ENCODE measurements around the gene C1orf116.

Gene C1orf116

DNA sequence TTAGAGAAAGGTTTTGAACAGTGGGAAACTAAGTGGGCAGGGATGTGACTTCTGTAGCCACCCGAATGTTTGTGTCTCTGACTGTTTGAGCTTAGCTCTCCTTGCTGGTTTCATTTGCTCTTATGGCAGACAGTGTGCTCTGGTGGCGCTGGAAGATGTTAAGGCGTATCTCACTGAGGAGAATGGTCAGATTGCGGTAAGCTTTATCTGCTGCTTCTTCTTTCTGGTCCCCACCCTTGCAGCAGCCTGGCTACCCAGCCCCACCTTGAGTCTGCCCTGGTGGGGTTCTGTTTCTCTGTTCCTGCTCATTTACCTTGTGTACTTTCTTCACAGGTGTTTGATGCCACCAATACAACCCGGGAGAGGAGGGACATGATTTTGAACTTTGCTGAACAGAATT is 30.5 kb upstream of the C1orf116 start:
- Histone ChIP-seq H3K27me3 (ENCODE audit: insufficient read depth, poor library complexity, severe bottlenecking) (no peaks in the 10 kb centered on the region), H3K4me3 (replicated peaks; ENCODE audit: insufficient read depth, low read length) (no peak overlapping the region), H3K27ac (replicated peaks) (no peak overlapping the region)
- no peak for DNase-seq (ENCODE audit: low read depth in 1 of 2, low spot score in 1 of 2)
- TF ChIP-seq SPI1 (IDR thresholded peaks at IDR 0.05; ENCODE audit: borderline replicate concordance, low read depth) (no peak), REST (IDR thresholded peaks at IDR 0.05; ENCODE audit: insufficient replicate concordance, low read depth) (no peak), POLR2AphosphoS5 (IDR thresholded peaks at IDR 0.05; ENCODE audit: low read depth) (no peak), GABPA (IDR thresholded peaks at IDR 0.05; ENCODE audit: low read depth) (no peak)
- TF ChIP-seq, protein P1, sequence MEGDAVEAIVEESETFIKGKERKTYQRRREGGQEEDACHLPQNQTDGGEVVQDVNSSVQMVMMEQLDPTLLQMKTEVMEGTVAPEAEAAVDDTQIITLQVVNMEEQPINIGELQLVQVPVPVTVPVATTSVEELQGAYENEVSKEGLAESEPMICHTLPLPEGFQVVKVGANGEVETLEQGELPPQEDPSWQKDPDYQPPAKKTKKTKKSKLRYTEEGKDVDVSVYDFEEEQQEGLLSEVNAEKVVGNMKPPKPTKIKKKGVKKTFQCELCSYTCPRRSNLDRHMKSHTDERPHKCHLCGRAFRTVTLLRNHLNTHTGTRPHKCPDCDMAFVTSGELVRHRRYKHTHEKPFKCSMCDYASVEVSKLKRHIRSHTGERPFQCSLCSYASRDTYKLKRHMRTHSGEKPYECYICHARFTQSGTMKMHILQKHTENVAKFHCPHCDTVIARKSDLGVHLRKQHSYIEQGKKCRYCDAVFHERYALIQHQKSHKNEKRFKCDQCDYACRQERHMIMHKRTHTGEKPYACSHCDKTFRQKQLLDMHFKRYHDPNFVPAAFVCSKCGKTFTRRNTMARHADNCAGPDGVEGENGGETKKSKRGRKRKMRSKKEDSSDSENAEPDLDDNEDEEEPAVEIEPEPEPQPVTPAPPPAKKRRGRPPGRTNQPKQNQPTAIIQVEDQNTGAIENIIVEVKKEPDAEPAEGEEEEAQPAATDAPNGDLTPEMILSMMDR (IDR thresholded peaks at IDR 0.05; ENCODE audit: insufficient read depth, low read length) = no peak

GRCh38 chr1:207062058-207062457 is 29.5 kb upstream of the C1orf116 start:
- H3K27me3 ChIP-seq (ENCODE audit: insufficient read depth, poor library complexity, severe bottlenecking) = no peaks in the 10 kb centered on the region
- H3K4me3 ChIP-seq (replicated peaks; ENCODE audit: insufficient read depth, low read length) = no peak overlapping the region
- TF ChIP-seq SPI1 (IDR thresholded peaks at IDR 0.05; ENCODE audit: borderline replicate concordance, low read depth) = no peak
- TF ChIP-seq GABPA (IDR thresholded peaks at IDR 0.05; ENCODE audit: low read depth) = no peak
- no peak for TF ChIP-seq REST (IDR thresholded peaks at IDR 0.05; ENCODE audit: insufficient replicate concordance, low read depth)
- no peak for TF ChIP-seq POLR2AphosphoS5 (IDR thresholded peaks at IDR 0.05; ENCODE audit: low read depth)
- TF ChIP-seq, protein P1 (IDR thresholded peaks at IDR 0.05; ENCODE audit: insufficient read depth, low read length) = no peak
- H3K27ac ChIP-seq (replicated peaks) = no peak overlapping the region
- no peak for DNase-seq (ENCODE audit: low read depth in 1 of 2, low spot score in 1 of 2)

DNA sequence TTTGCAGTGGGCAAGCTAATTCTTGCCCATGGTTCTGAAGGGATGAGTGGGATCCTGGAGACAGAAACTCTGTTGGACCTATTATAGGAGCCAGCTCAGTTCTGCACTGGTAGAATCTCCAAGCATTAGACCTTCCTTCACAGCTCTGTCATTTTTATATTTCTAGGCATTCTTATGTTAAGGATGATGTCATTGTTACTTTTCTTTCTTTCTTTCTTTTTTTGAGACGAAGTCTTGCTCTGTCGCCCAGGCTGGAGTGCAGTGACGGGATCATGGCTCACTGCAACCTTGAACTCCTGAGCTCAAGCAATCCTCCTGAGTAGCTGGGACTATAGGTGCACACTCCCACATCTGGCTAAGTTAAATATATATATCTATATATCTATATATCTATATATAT is 28.0 kb upstream of the C1orf116 start:
- Histone ChIP-seq H3K27ac (replicated peaks) (no peak overlapping the region), H3K27me3 (ENCODE audit: insufficient read depth, poor library complexity, severe bottlenecking) (no peaks in the 10 kb centered on the region), H3K4me3 (replicated peaks; ENCODE audit: insufficient read depth, low read length) (no peak overlapping the region)
- TF ChIP-seq SPI1 (IDR thresholded peaks at IDR 0.05; ENCODE audit: borderline replicate concordance, low read depth) (no peak), REST (IDR thresholded peaks at IDR 0.05; ENCODE audit: insufficient replicate concordance, low read depth) (no peak), GABPA (IDR thresholded peaks at IDR 0.05; ENCODE audit: low read depth) (no peak), POLR2AphosphoS5 (IDR thresholded peaks at IDR 0.05; ENCODE audit: low read depth) (no peak)
- TF ChIP-seq, protein P1 (IDR thresholded peaks at IDR 0.05; ENCODE audit: insufficient read depth, low read length) = no peak
- DNase-seq (ENCODE audit: low read depth in 1 of 2, low spot score in 1 of 2) = no peak
